Activated CD8-positive, alpha-beta memory T cell treated with anti-CD3 and anti-CD28 coated beads for 48 hours (primary cell): Measurements from ENCODE around the gene NFAT5.

Source experiments
- DNase-seq, 3 experiments: peaks; one replicate each; pipeline ENCODE4 v3.0.0-alpha.2; 2020; ENCODE audit warnings: low read depth in 2 of 3, low spot score in 2 of 3

Gene NFAT5

GRCh38 chr16:69732101-69732500 is 166.3 kb downstream of the NFAT5 start:
- DNase-seq = no peak

DNA sequence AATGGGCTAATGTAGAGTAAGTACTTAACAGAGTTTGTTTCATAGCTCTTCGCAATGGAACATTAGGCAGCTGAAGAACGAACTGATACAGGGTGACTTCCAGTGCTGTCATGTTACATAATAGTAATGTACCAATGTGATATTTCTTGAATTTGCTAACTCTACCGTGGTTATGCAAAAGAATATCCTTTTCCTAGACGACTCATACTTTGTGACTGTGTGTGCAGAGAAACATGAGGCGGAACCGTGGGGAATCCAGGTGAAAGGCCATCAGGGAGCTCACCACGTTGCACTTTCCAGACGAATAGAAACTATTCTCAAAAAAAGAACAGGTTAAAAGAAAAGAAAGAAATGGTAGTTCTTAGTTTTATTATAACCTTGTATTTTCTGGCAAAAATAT is 175.8 kb downstream of the NFAT5 start:
- DNase-seq = no peak

DNA sequence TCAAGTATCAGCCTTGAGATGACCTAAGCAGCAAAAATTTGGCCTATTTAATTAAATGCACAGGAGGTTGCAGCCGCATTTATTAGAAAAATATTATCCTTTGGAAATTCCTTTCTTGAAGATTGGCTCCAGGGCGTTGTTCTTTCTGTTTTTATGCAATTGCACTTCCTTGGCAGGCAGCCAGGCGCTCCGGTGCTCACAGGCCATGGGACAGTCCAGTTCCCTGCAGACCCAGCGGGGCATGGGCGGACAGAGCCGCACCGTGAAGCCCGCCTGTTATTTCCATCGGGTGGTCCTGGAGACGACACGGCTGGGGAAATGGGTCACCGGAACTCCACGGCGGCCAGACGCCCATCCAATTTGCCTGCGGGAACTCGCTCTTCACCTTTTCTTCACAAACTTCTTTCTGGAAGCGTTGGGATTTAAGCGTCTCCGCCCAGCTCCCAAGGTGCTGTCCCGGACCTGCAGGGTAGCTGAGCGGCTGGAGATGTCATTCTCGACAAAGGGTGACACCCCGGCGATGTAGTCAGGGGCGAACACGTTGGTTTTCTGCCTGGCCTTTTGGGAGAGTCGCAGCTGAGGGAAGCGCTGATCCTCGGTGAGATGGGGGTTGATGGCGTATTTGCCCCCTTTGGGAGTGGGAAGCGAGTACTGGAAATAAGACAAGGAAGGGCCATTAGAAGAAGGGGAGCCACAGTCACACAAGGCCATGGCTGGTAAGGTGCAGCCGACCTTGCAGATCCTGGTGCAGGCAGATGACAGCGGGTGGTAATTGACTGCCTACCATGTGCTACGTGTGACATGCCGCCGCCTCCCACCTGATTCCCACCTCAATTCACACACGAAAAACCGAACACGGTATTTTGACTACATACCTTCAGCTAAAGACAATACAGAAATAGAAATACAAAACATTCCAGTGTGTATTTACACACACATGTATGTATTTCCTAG is 176.5 kb downstream of the NFAT5 start:
- no peak for DNase-seq

- no peak for DNase-seq
Measured at GRCh38 chr16:69744363-69745231, 178.8 kb downstream of the NFAT5 start.

DNA sequence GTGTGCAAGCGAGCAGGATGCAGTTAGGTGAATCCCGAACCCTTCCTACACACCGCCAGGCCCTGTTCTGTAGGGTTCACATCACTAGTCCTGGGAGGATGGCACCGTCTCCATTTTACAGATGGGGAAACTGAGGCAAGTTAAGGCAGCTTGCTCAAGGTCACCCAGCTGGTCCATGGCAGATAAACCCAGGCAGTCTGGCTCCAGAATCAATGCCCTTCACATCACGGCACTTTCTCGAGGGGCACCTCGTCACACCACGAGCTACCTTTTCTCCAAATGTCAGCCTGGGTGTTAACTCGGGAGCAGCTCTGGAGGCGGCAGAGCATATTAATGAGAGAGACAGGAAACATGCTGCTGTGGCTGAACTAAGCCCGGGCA is 179.5 kb downstream of the NFAT5 start:
- no peak for DNase-seq

DNA sequence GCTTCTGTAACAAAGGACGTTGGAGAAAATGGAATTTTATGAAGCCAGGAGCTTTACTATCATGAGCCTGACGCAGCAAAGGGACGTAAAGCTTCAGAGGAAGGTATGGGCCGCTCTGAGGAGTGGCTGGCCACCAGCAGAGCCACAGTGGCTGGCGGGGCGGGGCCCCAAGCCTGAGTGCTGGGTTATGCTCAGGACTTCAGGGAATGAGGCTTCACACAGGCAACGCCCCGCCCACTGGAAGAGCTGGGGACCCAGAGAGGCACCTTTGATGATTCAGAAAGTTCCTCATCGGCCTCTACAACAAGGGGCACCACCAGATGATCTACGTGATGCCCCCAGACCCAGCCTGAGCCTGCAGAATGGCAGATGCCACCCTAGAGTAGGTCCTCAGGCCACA is 180.2 kb downstream of the NFAT5 start:
- DNase-seq = no peak

GRCh38 chr16:69747115-69747514 is 181.3 kb downstream of the NFAT5 start:
- no peak for DNase-seq

GRCh38 chr16:69748694-69749345 is 183.1 kb downstream of the NFAT5 start:
- DNase-seq = no peak

DNA sequence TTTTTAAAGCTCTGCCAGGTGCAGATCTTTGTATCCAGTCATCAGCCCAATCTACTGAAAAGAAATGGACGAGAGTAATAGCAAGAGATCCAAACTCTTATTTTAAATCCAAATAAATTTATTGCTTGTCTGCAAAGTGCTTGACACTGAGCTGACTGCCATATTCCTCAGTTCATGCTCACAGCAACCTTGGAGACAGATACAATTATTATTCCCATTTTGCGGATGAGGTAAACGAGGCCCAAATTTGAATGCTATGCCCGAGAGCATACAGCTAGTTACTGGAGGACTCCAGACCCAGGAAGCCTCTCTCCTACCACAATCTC is 188.3 kb downstream of the NFAT5 start:
- DNase-seq = no peak
